GM18870 (cell line): ENCODE results near the gene GUSB.

Experiments
- ATAC-seq: cut with Tn5 transposase; IDR thresholded peaks from one replicate; pipeline ENCODE4 v1.9.1; 2021; ENCODE audit warnings: moderate library complexity; ENCODE audit not compliant: unreplicated experiment

The GUSB gene

GRCh38 chr7:65931685-65932084, 50.3 kb downstream of the GUSB start:
- ATAC-seq = no peak

GRCh38 chr7:65927489-65928448, 54.2 kb downstream of the GUSB start:
- no peak for ATAC-seq

GRCh38 chr7:65926588-65926987, 55.4 kb downstream of the GUSB start:
- no peak for ATAC-seq

- ATAC-seq = no peak
These were observed 57.0 kb downstream of the GUSB start for GRCh38 chr7:65925040-65925439.

GRCh38 chr7:65924193-65924592, 57.8 kb downstream of the GUSB start:
- no peak for ATAC-seq

- no peak for ATAC-seq
These were observed 58.7 kb downstream of the GUSB start for GRCh38 chr7:65923316-65923715.

- no peak for ATAC-seq
These were observed 65.9 kb downstream of the GUSB start for GRCh38 chr7:65915921-65916657.

- ATAC-seq = no peak
These were observed 69.8 kb downstream of the GUSB start for GRCh38 chr7:65912237-65912636.
